ENCODE measurements around the gene CD81.

CD81 gene

DNA sequence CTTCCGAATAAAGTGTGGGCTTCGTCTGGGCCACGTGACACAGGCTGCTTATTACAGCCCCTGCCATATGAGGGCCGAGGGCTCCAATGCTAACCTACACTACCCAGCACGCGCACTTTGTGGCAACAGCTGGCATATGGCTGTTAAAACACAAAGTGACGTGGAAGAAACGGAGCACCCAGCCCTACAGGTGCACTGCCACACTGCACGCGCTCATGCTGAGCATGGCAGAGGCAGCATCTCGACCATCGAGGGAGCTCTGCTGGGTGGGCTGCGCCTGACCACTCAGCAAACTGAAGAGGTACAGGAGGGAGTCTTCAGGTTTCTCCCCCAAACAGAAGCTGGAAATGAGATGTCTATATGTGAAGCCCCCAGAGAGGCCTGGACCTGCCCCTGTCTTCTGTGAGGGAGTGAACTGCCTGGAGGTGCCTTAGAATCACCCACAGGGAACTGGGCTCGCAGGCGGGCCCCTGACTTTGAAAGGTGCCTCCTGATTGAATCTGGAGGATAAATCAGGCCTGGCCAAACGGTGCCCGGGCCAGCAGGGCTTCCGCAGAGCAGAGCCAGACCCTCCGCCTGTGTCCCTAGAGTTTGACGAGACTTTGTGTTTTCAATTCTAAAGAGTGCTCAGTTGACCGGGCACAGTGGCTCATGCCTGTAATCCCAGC, 41.7 kb downstream of the CD81 start:
- no peak for DNase-seq (ENCODE audit: low read depth)
- H3K4me3 ChIP-seq (ENCODE audit: low read length), result no peak overlapping the region
- TF ChIP-seq, protein P1, sequence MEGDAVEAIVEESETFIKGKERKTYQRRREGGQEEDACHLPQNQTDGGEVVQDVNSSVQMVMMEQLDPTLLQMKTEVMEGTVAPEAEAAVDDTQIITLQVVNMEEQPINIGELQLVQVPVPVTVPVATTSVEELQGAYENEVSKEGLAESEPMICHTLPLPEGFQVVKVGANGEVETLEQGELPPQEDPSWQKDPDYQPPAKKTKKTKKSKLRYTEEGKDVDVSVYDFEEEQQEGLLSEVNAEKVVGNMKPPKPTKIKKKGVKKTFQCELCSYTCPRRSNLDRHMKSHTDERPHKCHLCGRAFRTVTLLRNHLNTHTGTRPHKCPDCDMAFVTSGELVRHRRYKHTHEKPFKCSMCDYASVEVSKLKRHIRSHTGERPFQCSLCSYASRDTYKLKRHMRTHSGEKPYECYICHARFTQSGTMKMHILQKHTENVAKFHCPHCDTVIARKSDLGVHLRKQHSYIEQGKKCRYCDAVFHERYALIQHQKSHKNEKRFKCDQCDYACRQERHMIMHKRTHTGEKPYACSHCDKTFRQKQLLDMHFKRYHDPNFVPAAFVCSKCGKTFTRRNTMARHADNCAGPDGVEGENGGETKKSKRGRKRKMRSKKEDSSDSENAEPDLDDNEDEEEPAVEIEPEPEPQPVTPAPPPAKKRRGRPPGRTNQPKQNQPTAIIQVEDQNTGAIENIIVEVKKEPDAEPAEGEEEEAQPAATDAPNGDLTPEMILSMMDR (IDR thresholded peaks at IDR 0.05; ENCODE audit: insufficient read depth, low read depth, low read length, missing control alignments), result no peak

DNA sequence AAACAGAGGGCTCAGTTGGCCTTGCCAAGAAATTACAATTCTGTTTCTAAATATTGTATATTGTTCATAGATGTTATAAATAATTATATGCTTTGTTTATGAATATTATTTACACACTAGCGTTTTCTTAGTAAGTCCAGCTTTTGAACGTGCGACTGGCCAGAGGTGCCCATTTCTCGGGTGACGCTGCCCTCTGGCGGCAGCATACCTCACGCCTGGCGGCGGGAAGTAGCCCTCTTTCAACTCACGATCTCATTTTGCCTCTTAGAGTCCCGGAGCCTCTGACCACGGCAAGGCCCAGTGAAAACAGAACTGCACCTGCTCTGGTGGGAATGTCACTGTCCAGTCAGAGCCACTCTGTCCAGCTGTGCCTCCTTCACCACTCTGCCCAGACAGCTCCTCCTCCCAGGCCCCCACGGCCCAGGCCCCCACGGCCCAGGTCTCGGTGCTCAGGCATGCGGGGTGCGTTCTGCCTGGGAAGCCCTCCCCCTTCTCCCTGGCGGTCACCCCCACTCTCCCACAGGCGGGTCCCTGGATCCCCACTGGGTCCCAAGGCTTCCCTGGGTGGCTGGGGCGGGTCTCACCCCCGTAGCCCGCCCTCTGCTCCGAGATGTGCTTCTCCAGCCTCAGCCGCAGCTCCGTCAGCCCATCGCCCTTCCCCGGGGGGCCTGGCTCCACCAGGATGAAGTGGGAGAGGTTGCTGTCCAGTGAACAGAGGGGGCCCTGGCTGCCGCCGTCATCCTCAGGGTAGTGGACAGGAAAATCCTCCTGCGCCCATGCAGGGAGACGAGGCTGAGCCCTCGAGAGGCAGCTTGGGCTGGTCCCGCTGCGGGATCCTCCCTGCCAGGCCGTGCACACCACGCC, 42.8 kb downstream of the CD81 start:
- DNase-seq (ENCODE audit: low read depth), result peak; percentile 76
- TF ChIP-seq, protein P1 (IDR thresholded peaks at IDR 0.05; ENCODE audit: insufficient read depth, low read depth, low read length, missing control alignments), result peak; percentile 88
- H3K4me3 ChIP-seq (ENCODE audit: low read length), result no peak overlapping the region

DNA sequence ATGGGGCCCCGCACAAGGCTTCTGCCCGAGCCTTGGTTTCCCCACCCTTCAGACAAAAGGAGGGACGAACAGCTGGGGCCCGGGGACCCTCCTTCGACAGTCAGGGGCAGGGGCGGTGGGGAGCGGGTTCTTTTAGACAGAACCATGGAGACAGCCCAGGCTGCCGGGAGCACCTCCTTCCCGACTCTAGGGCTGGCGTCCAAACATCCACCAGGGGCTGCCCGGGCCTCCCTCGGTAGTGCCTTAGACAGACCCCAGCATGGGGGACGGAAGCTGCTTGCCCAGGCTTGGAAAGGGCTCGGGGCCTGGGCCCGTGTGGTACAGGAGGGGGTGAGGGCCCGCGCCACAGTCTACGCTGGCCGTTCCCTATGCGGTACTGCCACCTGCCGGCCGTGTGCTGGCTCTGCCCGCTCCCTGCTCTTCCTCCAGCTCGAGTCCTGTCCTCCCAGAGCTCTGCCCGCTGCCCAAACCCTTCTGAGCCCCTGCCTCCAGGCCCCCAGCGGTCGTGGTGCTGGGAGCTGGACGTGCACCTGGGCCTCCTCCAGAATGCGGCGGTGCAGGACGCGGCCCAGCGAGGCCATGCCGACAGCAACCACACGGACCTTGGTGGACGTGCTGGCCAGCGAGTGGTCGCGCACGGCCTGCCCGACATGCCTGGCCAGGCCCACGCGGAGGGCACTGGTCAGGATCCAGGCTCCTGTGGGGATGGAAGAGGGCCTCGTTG, 43.6 kb downstream of the CD81 start:
- peak; percentile 72 for DNase-seq (ENCODE audit: low read depth)
- TF ChIP-seq, protein P1 (IDR thresholded peaks at IDR 0.05; ENCODE audit: insufficient read depth, low read depth, low read length, missing control alignments), result peak; percentile 82
- H3K4me3 ChIP-seq (ENCODE audit: low read length), result no peak overlapping the region

DNA sequence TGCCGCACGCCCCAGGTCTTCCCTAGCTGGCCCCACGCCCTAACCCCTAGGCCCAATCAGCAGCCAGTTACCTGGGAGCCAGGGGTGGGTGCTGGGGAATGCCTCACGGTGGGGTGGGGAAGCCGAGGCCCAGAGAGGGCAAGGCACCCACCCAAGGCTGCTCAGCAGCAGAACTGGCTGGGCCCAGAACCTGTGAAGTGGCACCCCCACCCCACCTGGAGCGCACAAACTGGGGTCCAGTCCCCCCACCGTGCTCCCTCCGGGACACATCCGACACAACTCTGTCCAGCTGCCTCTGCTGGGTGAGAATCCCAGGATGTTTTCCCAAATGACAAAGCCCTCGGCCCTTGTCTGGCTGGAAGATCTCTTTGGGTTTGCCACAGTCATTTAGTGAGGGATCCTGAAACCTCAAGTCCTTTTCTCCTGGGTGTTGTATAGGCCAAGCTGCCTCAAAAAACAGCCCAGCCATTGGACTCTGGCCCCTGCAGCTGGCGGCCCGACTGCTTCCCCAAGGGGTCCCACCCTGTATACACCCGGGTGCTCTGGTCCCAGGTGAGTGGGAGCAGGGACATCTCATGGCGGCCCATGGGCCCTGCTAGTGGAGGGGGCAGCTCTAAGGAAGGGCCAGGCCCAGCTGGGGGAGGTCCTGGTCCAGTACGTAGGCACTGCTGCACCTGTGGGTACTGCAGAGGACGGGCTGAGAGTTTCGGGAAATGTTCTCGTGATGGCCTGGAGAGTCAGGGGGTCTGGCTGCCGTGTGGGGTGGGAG, 44.3 kb downstream of the CD81 start:
- TF ChIP-seq, protein P1 (IDR thresholded peaks at IDR 0.05; ENCODE audit: insufficient read depth, low read depth, low read length, missing control alignments), result no peak
- no peak overlapping the region for H3K4me3 ChIP-seq (ENCODE audit: low read length)
- DNase-seq (ENCODE audit: low read depth), result no peak

DNA sequence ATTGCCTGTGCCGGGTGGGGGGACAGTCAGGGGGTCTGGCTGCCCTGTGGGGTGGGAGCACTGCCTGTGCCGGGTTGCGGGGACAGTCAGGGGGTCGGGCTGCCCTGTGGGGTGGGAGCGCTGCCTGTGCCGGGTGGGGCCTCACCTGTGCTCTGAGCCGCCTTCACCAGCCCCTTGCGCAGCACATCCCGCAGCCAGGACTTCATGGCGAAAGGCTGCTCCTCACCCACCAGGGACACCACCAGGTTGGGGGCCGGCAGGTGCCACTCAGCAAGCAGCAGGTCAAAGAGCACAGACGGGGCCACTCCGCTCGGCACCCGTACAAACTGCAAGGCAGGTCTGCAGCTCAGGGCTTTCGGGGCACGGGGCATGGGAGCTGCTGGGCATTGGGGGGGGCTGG, 44.9 kb downstream of the CD81 start:
- H3K4me3 ChIP-seq (ENCODE audit: low read length), result no peak overlapping the region
- DNase-seq (ENCODE audit: low read depth), result no peak
- TF ChIP-seq, protein P1 (IDR thresholded peaks at IDR 0.05; ENCODE audit: insufficient read depth, low read depth, low read length, missing control alignments), result no peak

DNA sequence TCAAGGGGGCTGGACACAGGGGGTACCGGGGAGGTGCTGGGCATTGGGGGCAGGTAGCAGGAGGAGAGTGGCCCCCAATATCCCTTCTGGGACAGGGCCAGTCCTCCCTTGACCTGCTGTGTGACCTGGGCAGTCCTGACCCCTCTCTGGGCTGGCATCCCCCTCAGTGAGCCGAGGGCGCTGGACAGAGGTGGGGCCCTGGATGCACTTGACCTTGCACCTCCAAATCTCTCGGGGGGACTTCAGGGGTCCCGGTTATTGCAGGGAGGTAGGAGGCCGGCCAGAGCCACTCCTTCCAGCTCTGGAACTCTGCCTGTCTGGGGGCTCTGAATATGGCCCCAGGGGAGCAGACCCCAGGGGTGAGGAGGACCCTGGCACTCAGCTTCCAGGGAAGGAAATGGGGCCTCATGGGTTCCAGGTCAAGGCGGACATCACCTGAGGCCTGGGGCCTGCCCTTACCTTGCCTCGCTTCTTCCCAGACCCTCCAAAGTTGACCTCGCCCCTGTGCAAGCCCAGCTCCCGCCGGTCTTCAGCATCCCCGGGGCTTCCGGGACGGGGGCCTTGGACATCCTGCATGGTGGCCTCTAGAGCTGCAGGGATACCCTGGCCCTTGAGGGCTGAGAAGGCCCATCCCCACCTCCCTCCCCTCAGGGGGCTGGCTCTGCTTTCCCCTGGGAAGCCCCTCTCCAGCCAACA, 45.5 kb downstream of the CD81 start:
- no peak for DNase-seq (ENCODE audit: low read depth)
- no peak overlapping the region for H3K4me3 ChIP-seq (ENCODE audit: low read length)
- TF ChIP-seq, protein P1 (IDR thresholded peaks at IDR 0.05; ENCODE audit: insufficient read depth, low read depth, low read length, missing control alignments), result no peak

All from epithelial cell of esophagus (primary cell).